GM12878 (cell line): ENCODE measurements around the gene DESI1.

ENCODE experiments used
- CHD2 ChIP-seq: IDR thresholded peaks from 2 replicates; pipeline ENCODE4 v1.6.1; 2011; ENCODE audit warnings: low read depth, low read length, improper control_type of control experiment, borderline replicate concordance
- DPF2 ChIP-seq: fragments of 450-650 bp; IDR thresholded peaks from 2 replicates; pipeline ENCODE4 v1.6.1; 2017; ENCODE audit warnings: mild to moderate bottlenecking
- EP300 ChIP-seq, 2 experiments: fragments of 150-350 bp in 1 of 2; IDR thresholded peaks; 2 replicates each; pipeline ENCODE4 v1.6.1; 2011 to 2012; ENCODE audit warnings: low read depth in 2 of 2, low read length in 2 of 2, borderline replicate concordance in 1 of 2, improper control_type of control experiment in 1 of 2, inconsistent platforms in 1 of 2; ENCODE audit not compliant: control insufficient read depth in 1 of 2
- IRF3 ChIP-seq: fragments of 450-650 bp; IDR thresholded peaks from 2 replicates; pipeline ENCODE4 v1.6.1; 2014; ENCODE audit warnings: mild to moderate bottlenecking
- POLR2A ChIP-seq: IDR thresholded peaks from 2 replicates; pipeline ENCODE4 v1.6.1; 2011; ENCODE audit warnings: low read depth, mild to moderate bottlenecking, low read length
- POLR2AphosphoS5 ChIP-seq: IDR thresholded peaks from 2 replicates; pipeline ENCODE4 v1.6.1; 2011; ENCODE audit warnings: mild to moderate bottlenecking, low read length, inconsistent platforms
- ZZZ3 ChIP-seq: IDR thresholded peaks from 2 replicates; pipeline ENCODE4 v1.6.1; 2011; ENCODE audit warnings: low read depth; ENCODE audit not compliant: control insufficient read depth, insufficient read length
- TF ChIP-seq, protein P1 (sequence below), 3 experiments: IDR thresholded peaks in 2 of 3; conservative IDR thresholded peaks in 1 of 3; 2 replicates each; pipeline ENCODE4 v1.5.1; 2011; ENCODE audit warnings: low read depth in 3 of 3, low read length in 3 of 3, mild to moderate bottlenecking in 3 of 3, control low read depth in 2 of 3, moderate library complexity in 2 of 3, inconsistent platforms in 1 of 3, mixed read lengths in 1 of 3; ENCODE audit not compliant: control insufficient read depth in 2 of 3, insufficient read depth in 1 of 3; ENCODE audit errors: extremely low read depth in 1 of 3
- TF ChIP-seq, protein P2 (sequence below): IDR thresholded peaks from 2 replicates; pipeline ENCODE4 v1.6.1; 2012; ENCODE audit warnings: mild to moderate bottlenecking, low read depth, low read length

DNA sequence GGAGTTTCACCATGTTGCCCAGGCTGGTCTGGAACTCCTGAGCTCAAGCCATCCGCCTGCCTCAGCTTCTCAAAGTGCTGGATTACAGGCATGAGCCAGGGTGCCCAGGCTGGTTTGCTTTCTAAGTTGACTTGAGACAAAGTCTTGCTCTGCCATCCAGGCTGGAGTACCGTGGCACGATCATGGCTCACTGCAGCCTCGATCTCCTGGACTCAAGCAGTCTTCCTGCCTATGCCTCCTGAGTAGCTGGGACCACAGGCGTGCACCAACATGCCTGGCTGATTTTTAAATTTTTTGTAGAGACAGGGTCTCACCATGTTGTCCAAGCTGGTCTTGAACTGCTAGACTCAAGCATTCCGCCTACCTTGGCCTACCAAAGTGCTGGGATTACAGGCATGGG is 36.9 kb upstream of the DESI1 start:
- no peak for TF ChIP-seq EP300 (IDR thresholded peaks at IDR 0.05; ENCODE audit: borderline replicate concordance in 1 of 2, control insufficient read depth in 1 of 2, low read depth in 2 of 2, low read length in 2 of 2)
- TF ChIP-seq IRF3 = no peak
- TF ChIP-seq, protein P1, sequence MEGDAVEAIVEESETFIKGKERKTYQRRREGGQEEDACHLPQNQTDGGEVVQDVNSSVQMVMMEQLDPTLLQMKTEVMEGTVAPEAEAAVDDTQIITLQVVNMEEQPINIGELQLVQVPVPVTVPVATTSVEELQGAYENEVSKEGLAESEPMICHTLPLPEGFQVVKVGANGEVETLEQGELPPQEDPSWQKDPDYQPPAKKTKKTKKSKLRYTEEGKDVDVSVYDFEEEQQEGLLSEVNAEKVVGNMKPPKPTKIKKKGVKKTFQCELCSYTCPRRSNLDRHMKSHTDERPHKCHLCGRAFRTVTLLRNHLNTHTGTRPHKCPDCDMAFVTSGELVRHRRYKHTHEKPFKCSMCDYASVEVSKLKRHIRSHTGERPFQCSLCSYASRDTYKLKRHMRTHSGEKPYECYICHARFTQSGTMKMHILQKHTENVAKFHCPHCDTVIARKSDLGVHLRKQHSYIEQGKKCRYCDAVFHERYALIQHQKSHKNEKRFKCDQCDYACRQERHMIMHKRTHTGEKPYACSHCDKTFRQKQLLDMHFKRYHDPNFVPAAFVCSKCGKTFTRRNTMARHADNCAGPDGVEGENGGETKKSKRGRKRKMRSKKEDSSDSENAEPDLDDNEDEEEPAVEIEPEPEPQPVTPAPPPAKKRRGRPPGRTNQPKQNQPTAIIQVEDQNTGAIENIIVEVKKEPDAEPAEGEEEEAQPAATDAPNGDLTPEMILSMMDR (IDR thresholded peaks at IDR 0.05 in 2 of 3, conservative IDR thresholded peaks at IDR 0.05 in 1 of 3; ENCODE audit: control insufficient read depth in 2 of 3, extremely low read depth in 1 of 3, insufficient read depth in 1 of 3, low read depth in 3 of 3, low read length in 3 of 3) = no peak
- no peak for TF ChIP-seq ZZZ3
- TF ChIP-seq CHD2 = no peak
- no peak for TF ChIP-seq DPF2
- no peak for TF ChIP-seq POLR2A
- TF ChIP-seq, protein P2, sequence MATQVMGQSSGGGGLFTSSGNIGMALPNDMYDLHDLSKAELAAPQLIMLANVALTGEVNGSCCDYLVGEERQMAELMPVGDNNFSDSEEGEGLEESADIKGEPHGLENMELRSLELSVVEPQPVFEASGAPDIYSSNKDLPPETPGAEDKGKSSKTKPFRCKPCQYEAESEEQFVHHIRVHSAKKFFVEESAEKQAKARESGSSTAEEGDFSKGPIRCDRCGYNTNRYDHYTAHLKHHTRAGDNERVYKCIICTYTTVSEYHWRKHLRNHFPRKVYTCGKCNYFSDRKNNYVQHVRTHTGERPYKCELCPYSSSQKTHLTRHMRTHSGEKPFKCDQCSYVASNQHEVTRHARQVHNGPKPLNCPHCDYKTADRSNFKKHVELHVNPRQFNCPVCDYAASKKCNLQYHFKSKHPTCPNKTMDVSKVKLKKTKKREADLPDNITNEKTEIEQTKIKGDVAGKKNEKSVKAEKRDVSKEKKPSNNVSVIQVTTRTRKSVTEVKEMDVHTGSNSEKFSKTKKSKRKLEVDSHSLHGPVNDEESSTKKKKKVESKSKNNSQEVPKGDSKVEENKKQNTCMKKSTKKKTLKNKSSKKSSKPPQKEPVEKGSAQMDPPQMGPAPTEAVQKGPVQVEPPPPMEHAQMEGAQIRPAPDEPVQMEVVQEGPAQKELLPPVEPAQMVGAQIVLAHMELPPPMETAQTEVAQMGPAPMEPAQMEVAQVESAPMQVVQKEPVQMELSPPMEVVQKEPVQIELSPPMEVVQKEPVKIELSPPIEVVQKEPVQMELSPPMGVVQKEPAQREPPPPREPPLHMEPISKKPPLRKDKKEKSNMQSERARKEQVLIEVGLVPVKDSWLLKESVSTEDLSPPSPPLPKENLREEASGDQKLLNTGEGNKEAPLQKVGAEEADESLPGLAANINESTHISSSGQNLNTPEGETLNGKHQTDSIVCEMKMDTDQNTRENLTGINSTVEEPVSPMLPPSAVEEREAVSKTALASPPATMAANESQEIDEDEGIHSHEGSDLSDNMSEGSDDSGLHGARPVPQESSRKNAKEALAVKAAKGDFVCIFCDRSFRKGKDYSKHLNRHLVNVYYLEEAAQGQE = no peak
- TF ChIP-seq POLR2AphosphoS5 = no peak
